ENCODE measurements around the gene SELL.

- no peak for TF ChIP-seq CTCF (IDR thresholded peaks at IDR 0.05)
- no peak for TF ChIP-seq JUND (IDR thresholded peaks at IDR 0.05)
- no peak for TF ChIP-seq GABPA (IDR thresholded peaks at IDR 0.05; ENCODE audit: low read depth)
- no peak for TF ChIP-seq USF1 (IDR thresholded peaks at IDR 0.05; ENCODE audit: borderline replicate concordance, low read depth)
- no peak for TF ChIP-seq SMC3 (IDR thresholded peaks at IDR 0.05; ENCODE audit: low read depth, low read length)
- TF ChIP-seq USF2 (IDR thresholded peaks at IDR 0.05; ENCODE audit: borderline replicate concordance, low read depth, low read length): no peak
- no peak for TF ChIP-seq MAX (IDR thresholded peaks at IDR 0.05; ENCODE audit: low read depth)
- TF ChIP-seq POLR2AphosphoS5 (IDR thresholded peaks at IDR 0.05; ENCODE audit: low read depth, low read length): no peak
- TF ChIP-seq TAF1 (IDR thresholded peaks at IDR 0.05; ENCODE audit: borderline replicate concordance, low read depth, low read length): no peak
These were observed 16.9 kb downstream of the SELL start for GRCh38 chr1:169694304-169695075.
